ENCODE data around the gene FOXA1.

The FOXA1 gene

GRCh38 chr14:37594971-37595808, at the start of gene FOXA1, which contains the start of gene TTC6:
Gene FOXA1 (minus strand): TSS chr14:37595249. CDS start chr14:37594972, 277 bp downstream.
Gene TTC6 (plus strand): TSS chr14:37595629. CDS start chr14:37622065, 26,436 bp downstream.
- peak; percentile 94 for DNase-seq

DNA sequence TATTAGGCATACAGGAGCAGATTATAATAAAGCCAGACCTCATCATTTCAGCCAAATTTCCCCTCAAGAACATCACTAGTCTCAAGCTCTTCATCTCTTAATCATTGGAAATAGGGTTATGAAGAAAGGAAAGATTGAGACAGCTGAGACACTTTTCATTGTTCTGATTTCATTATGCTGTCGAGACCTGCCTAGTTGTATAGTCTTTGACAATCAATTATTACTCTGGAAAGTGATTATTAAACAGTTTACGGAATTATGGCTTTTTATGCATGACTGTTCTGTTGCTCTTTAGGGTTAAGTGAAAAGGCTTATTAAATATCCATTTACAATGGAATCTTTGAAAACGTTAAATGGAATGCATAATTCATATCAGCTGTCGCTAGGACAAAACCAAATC, 48.7 kb upstream of the FOXA1 start:
- no peak for DNase-seq

GRCh38 chr14:37642125-37642524, 47.1 kb upstream of the FOXA1 start:
- no peak for DNase-seq

- DNase-seq, result no peak
Measured at GRCh38 chr14:37641117-37641516, 46.1 kb upstream of the FOXA1 start.

- DNase-seq, result no peak
Measured at GRCh38 chr14:37638599-37638998, 43.5 kb upstream of the FOXA1 start.

GRCh38 chr14:37637341-37637740, 42.3 kb upstream of the FOXA1 start:
- DNase-seq, result peak; percentile 0

GRCh38 chr14:37625597-37626595, 30.8 kb upstream of the FOXA1 start:
- DNase-seq, result no peak

DNA sequence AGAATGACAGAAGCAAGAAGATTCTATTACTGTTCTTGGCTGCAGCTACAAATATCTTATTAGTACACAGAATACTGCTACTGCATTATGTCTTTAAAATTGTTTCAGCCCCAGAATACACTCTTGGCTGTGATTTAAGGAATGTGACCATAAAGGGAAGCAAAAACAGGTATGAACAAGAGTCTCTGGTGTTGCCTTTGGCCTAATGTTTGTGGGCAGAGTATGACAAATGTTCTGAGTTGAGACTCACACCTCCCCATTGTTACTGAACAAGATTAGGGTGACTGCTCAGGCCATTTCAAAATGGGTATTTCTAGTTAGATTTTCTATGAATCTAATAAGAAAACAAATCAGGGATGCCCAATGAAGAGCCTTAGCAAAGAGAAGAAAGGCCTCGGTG, 28.9 kb upstream of the FOXA1 start:
- no peak for DNase-seq

GRCh38 chr14:37623426-37623951, 28.4 kb upstream of the FOXA1 start:
- DNase-seq, result no peak

- DNase-seq, result no peak
Measured at GRCh38 chr14:37622231-37622923, 27.3 kb upstream of the FOXA1 start.

DNA sequence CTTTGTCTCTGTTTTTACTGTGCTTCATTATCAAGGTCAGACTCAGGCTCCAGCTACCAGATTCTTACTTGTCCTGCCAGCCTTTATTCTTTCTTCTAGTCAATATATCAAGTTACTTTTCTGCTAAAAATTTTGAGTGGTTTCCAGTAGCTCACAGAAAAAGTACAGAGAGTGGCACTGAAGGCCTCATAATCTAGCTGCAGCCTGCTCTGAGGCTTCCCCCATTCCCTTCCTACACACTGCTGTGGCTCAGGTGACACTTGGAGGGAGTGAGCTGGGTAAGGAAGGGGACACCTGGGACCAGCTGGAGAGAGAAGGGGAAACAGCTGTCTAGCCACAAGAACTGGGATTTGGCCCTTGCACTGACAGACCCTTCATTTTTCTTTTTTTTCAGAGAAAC, 25.8 kb upstream of the FOXA1 start:
- DNase-seq, result no peak

DNA sequence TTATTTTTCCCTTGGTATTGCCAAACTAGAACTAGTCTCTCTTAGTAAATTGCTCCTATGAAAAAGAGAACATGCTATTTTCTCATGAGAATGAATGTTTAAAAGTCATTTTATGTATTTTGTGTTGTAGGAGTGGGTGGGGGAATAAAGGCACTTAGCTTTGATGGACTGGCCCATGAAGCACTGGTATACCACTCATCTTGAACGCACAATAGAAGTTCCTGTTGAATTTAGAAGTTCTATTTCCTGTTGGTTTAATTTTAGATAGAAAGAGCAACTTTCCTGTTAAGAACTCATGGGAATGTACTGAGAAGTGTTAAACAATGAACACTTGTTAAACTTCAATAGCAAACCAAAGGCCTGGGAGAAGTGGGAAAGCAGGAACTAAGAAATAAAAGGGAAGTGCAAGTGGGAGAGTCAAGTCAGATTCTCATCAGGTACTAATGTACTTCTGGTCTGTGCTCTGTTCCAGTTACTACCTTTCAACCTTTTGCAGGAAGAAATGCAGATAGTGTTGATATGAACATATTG, 23.5 kb upstream of the FOXA1 start:
- no peak for DNase-seq

DNA sequence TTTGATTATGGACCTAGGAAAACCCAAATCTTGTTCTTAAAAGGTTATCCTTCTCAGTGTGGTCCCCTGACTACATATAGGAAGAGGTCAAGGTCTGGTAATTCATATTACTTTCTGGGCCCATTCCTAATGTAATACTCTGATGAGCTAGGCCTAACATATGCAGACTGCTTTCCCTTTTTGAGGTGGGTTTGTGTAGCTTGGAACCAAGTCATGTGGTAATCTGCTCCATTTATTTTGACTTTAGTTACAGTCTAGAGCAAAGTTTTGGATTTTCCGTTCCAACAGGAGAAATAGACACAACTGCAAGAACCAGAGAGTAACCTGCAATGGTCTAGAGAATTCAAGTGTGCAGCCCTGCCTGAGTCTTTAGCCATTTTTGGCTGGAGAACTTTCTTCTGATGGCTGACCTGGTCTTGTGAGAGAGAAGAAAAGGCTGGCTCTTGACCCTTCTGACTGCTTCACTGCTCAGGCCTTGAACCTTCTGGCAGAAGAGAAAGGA, 22.9 kb upstream of the FOXA1 start:
- DNase-seq, result no peak

DNA sequence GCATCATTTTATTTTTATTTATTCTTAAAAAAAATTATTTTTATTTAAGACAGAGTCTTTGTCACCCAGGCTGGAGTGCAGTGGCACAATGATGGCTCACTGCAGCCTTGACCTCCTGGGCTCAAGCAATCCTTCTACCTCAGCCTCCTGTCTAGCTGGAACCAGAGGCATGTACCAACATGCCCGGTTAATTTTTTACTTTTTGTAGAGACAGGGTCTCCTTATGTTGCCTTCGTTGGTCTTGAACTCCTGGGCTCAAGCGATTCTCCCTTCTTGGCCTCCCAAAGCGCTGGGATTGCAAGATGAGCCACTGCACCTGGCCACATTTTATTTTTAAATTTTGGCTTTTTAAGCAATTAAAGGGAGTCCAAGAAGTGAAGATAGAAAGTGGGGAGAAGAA, 21.8 kb upstream of the FOXA1 start:
- no peak for DNase-seq

DNA sequence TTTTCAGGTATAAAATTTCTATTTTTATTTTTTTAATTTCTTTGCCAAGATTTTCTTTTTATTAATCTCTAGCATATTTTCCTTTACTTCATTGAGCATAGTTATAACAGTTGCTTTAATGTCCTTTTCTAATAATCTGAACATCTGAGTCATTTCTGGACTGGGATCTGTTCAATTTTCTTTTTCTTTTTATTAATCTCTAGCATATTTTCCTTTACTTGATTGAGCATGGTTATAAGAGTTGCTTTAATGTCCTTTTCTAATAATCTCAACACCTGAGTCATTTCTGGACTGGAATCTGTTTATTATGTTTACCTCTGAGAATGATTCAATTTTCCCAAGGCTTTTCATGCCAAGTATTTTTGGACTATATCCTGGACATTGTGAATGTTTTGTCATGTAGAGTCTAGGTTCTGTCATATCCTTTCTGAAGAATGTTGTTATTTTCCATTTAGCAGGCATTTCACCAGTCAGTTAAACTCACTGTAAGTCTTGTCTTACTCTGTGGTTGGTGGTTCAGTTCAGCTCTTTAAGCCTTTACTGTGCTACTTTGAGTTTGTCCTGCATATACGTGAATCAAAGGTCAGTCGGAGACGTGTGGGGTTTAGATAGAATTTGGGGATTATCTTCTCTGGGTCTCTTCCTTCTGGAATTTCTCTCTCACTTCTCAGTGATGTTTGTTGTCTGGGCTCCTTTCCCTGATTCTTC, 20.7 kb upstream of the FOXA1 start:
- no peak for DNase-seq

GRCh38 chr14:37610945-37611523, 16.0 kb upstream of the FOXA1 start:
- DNase-seq, result no peak

GRCh38 chr14:37608649-37609048, 13.6 kb upstream of the FOXA1 start:
- DNase-seq, result no peak

GRCh38 chr14:37606678-37607077, 11.6 kb upstream of the FOXA1 start:
- no peak for DNase-seq

DNA sequence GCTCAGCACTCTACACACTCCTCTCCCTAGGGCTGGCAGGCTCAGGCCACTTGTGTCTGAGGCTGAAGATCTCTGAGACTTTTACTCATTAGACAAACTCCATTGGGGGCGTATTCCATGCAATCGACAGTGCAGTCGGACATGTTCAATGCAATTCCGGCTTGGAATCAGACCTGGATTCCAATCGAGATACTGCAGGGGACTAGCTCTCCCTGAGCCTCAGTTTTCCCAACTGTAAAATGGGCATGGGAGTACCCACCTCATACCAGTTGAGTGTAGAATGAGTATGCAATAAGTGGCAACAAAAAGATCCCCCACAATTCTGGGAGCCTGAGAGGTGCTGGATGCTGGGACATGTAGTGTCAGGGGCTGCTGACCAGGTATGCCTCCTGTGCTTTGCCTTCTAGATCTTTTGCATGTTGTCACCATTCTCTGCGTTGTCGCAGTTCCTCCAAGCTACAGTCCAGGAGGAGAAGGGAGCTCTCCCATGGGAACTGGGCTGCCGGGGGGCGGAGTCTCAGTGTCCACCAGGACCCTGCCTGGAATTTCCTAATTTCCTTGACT, 8.7 kb upstream of the FOXA1 start:
- DNase-seq, result no peak

GRCh38 chr14:37602605-37603453, 7.8 kb upstream of the FOXA1 start:
- no peak for DNase-seq
